Measurements from ENCODE around the gene TOR1AIP1.

The TOR1AIP1 gene

GRCh38 chr1:179875596-179876299 is 6.3 kb upstream of the TOR1AIP1 start:
- no peak for TF ChIP-seq FOXP2 (optimal IDR thresholded peaks at IDR 0.05; ENCODE audit: borderline replicate concordance, extremely low read depth, extremely low read length, insufficient read depth)
- TF ChIP-seq REST (IDR thresholded peaks at IDR 0.05; ENCODE audit: insufficient read depth in 1 of 2, low read depth in 2 of 2, low read length in 2 of 2): no peak
- no peak for TF ChIP-seq POLR2AphosphoS5 (IDR thresholded peaks at IDR 0.05; ENCODE audit: low read depth, low read length)
- TF ChIP-seq TAF1 (IDR thresholded peaks at IDR 0.05; ENCODE audit: borderline replicate concordance, insufficient read depth, low read length): no peak
- no peak for TF ChIP-seq SIN3A (IDR thresholded peaks at IDR 0.05; ENCODE audit: borderline replicate concordance, insufficient read depth, low read length)

- no peak for TF ChIP-seq SIN3A (IDR thresholded peaks at IDR 0.05; ENCODE audit: borderline replicate concordance, insufficient read depth, low read length)
- TF ChIP-seq TAF1 (IDR thresholded peaks at IDR 0.05; ENCODE audit: borderline replicate concordance, insufficient read depth, low read length): no peak
- TF ChIP-seq POLR2AphosphoS5 (IDR thresholded peaks at IDR 0.05; ENCODE audit: low read depth, low read length): no peak
- TF ChIP-seq REST (IDR thresholded peaks at IDR 0.05; ENCODE audit: insufficient read depth in 1 of 2, low read depth in 2 of 2, low read length in 2 of 2): no peak
- no peak for TF ChIP-seq FOXP2 (optimal IDR thresholded peaks at IDR 0.05; ENCODE audit: borderline replicate concordance, extremely low read depth, extremely low read length, insufficient read depth)
Measured at GRCh38 chr1:179876300-179876715, 5.8 kb upstream of the TOR1AIP1 start.

GRCh38 chr1:179877586-179878265 is 4.4 kb upstream of the TOR1AIP1 start, which contains the start of gene TOR1AIP2:
Gene TOR1AIP2 (minus strand): TSS chr1:179877803. CDS start chr1:179852665, 25,138 bp downstream.
- TF ChIP-seq FOXP2 (optimal IDR thresholded peaks at IDR 0.05; ENCODE audit: borderline replicate concordance, extremely low read depth, extremely low read length, insufficient read depth): peak; percentile 58
- no peak for TF ChIP-seq SIN3A (IDR thresholded peaks at IDR 0.05; ENCODE audit: borderline replicate concordance, insufficient read depth, low read length)
- TF ChIP-seq TAF1 (IDR thresholded peaks at IDR 0.05; ENCODE audit: borderline replicate concordance, insufficient read depth, low read length): peak; percentile 93; the same call in 1 of the 2 replicates
- no peak for TF ChIP-seq REST (IDR thresholded peaks at IDR 0.05; ENCODE audit: insufficient read depth in 1 of 2, low read depth in 2 of 2, low read length in 2 of 2)
- TF ChIP-seq POLR2AphosphoS5 (IDR thresholded peaks at IDR 0.05; ENCODE audit: low read depth, low read length): peak; percentile 100

- TF ChIP-seq SIN3A (IDR thresholded peaks at IDR 0.05; ENCODE audit: borderline replicate concordance, insufficient read depth, low read length): no peak
- TF ChIP-seq FOXP2 (optimal IDR thresholded peaks at IDR 0.05; ENCODE audit: borderline replicate concordance, extremely low read depth, extremely low read length, insufficient read depth): no peak
- no peak for TF ChIP-seq POLR2AphosphoS5 (IDR thresholded peaks at IDR 0.05; ENCODE audit: low read depth, low read length)
- no peak for TF ChIP-seq TAF1 (IDR thresholded peaks at IDR 0.05; ENCODE audit: borderline replicate concordance, insufficient read depth, low read length)
- no peak for TF ChIP-seq REST (IDR thresholded peaks at IDR 0.05; ENCODE audit: insufficient read depth in 1 of 2, low read depth in 2 of 2, low read length in 2 of 2)
Measured at GRCh38 chr1:179879797-179880196, 2.3 kb upstream of the TOR1AIP1 start.

Data from PFSK-1 (cell line).